ENCODE measurements around the gene RBMS3.

- no peak for TF ChIP-seq CTCF (conservative IDR thresholded peaks at IDR 0.05; ENCODE audit: low read length)
- TF ChIP-seq EZH2phosphoT487 (IDR thresholded peaks at IDR 0.05; ENCODE audit: borderline replicate concordance, low read depth, low read length): no peak
Observed at GRCh38 chr3:29896856-29897255, 616.0 kb downstream of the RBMS3 start.

Measured in OCI-LY7 (cell line).